Neuronal stem cell (in vitro differentiated cells): Measurements from ENCODE around the gene PRKN.

Experiments used
- DNase-seq: peaks from one replicate; pipeline ENCODE4 v3.0.0-alpha.2; 2013; ENCODE audit warnings: low spot score
- H2AFZ ChIP-seq: one replicate; pipeline ENCODE4 v1.6.1; 2013; ENCODE audit warnings: mild to moderate bottlenecking, low read length, inconsistent platforms
- H2AK5ac ChIP-seq: 2 replicates; pipeline ENCODE4 v1.6.1; 2013; ENCODE audit warnings: low read depth, mild to moderate bottlenecking, inconsistent platforms, low read length, moderate library complexity, mixed read lengths
- H2BK120ac ChIP-seq: 2 replicates; pipeline ENCODE4 v1.6.1; 2013; ENCODE audit warnings: low read depth, mild to moderate bottlenecking, inconsistent platforms, low read length, moderate library complexity, mixed read lengths
- H2BK12ac ChIP-seq: one replicate; pipeline ENCODE4 v1.6.1; 2013; ENCODE audit warnings: low read length, inconsistent platforms
- H2BK15ac ChIP-seq: 2 replicates; pipeline ENCODE4 v1.6.1; 2013; ENCODE audit warnings: mild to moderate bottlenecking, low read length, inconsistent platforms, mixed read lengths
- H2BK5ac ChIP-seq: one replicate; pipeline ENCODE4 v1.6.1; 2013; ENCODE audit warnings: inconsistent platforms, mild to moderate bottlenecking, low read length, moderate library complexity
- H3K14ac ChIP-seq: one replicate; pipeline ENCODE4 v1.6.1; 2013; ENCODE audit warnings: low read length, inconsistent platforms
- H3K18ac ChIP-seq: 2 replicates; pipeline ENCODE4 v1.6.1; 2013; ENCODE audit warnings: low read length, inconsistent platforms
- H3K23ac ChIP-seq: 2 replicates; pipeline ENCODE4 v1.6.1; 2013; ENCODE audit warnings: low read depth, mild to moderate bottlenecking, mixed read lengths, low read length, inconsistent platforms; ENCODE audit not compliant: poor library complexity
- H3K27ac ChIP-seq: replicated peaks from 3 replicates; pipeline ENCODE4 v1.5.1; 2013; ENCODE audit warnings: low read length, inconsistent platforms
- H3K27me3 ChIP-seq, 3 experiments: 2 replicates each; pipeline ENCODE4 v1.6.1; 2013; ENCODE audit warnings: low read length in 3 of 3, mild to moderate bottlenecking in 2 of 3, inconsistent platforms in 1 of 3, low read depth in 1 of 3, mixed read lengths in 1 of 3, moderate library complexity in 1 of 3; ENCODE audit not compliant: control insufficient read depth in 3 of 3, insufficient read depth in 3 of 3
- H3K36me3 ChIP-seq, 2 donors: replicated peaks in 1 of 2; 2 replicates each; pipeline ENCODE4 v1.6.1; 2013; ENCODE audit warnings: low read length in 2 of 2; ENCODE audit not compliant: control insufficient read depth in 2 of 2, insufficient read depth in 2 of 2
- H3K4ac ChIP-seq: 2 replicates; pipeline ENCODE4 v1.6.1; 2013; ENCODE audit warnings: inconsistent platforms, mild to moderate bottlenecking, low read length, moderate library complexity
- H3K4me1 ChIP-seq, 2 donors: 1 replicate in 1 of 2; 2 replicates in 1 of 2; pipeline ENCODE4 v1.6.1; 2013; ENCODE audit warnings: low read length in 2 of 2, low read depth in 1 of 2; ENCODE audit not compliant: control insufficient read depth in 2 of 2, insufficient read depth in 1 of 2
- H3K4me2 ChIP-seq: one replicate; pipeline ENCODE4 v1.6.1; 2013; ENCODE audit warnings: mild to moderate bottlenecking, low read length, inconsistent platforms; ENCODE audit not compliant: insufficient read depth, poor library complexity, severe bottlenecking
- H3K4me3 ChIP-seq, 2 donors: 2 replicates each; pipeline ENCODE4 v1.5.1; 2013; ENCODE audit warnings: low read length in 2 of 2, mild to moderate bottlenecking in 2 of 2, inconsistent platforms in 1 of 2, moderate library complexity in 1 of 2
- H3K79me1 ChIP-seq: one replicate; pipeline ENCODE4 v1.6.1; 2013; ENCODE audit warnings: low read depth, mild to moderate bottlenecking, inconsistent platforms, low read length, moderate library complexity
- H3K9ac ChIP-seq: one replicate; pipeline ENCODE4 v1.6.1; 2013; ENCODE audit warnings: mild to moderate bottlenecking, low read depth, low read length, inconsistent platforms; ENCODE audit not compliant: poor library complexity
- H3K9me3 ChIP-seq, 2 donors: replicated peaks in 1 of 2; 2 replicates each; pipeline versions ENCODE3 to v1.6.1; 2013; ENCODE audit warnings: low read length in 2 of 2, mild to moderate bottlenecking in 2 of 2, inconsistent platforms in 1 of 2, low read depth in 1 of 2, mixed read lengths in 1 of 2, moderate library complexity in 1 of 2; ENCODE audit not compliant: control insufficient read depth in 2 of 2, insufficient read depth in 1 of 2
- H4K8ac ChIP-seq: one replicate; pipeline ENCODE4 v1.6.1; 2013; ENCODE audit warnings: low read depth, mild to moderate bottlenecking, inconsistent platforms, low read length, moderate library complexity
- H4K91ac ChIP-seq: one replicate; pipeline ENCODE4 v1.6.1; 2013; ENCODE audit warnings: low read length, low read depth, mild to moderate bottlenecking, inconsistent platforms; ENCODE audit not compliant: poor library complexity
- WGBS, 2 donors: extraction: QIAGEN DNeasy Blood & Tissue Kit; methylation state at CpG; one replicate each; pipeline ENCODE4 v1.1.7; 2013; ENCODE audit warnings: missing lambda C conversion rate in 2 of 2, mixed read lengths in 1 of 2; ENCODE audit not compliant: insufficient read length in 2 of 2, insufficient replicate concordance in 1 of 2; ENCODE audit errors: extremely low coverage in 2 of 2; 5-methylcytosine and 5-hydroxymethylcytosine counted together

PRKN gene

DNA sequence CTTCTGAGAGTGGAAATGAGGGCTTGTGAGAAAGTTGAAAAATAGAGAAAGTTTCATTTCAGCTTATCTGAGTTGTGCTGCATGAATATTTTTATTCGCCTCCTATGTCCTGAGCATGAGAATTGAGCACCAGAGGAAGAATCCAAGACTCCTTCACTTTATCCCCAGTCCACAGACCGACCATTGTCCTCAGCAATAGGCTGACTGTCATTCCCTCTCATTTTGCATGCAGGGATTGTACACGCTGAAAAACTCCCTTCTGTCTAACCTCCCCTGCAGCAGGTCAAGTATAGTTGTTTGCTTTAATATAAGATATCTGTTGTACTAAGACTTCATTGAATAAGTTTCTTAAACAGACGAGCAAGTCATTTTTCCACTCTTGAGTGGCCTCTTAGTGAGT is 437.6 kb downstream of the PRKN start:
- Histone ChIP-seq H3K9me3 (peaks cover 0 to 2% of the 10 kb centered on the region in 2 donors), H2BK120ac (no peak overlapping the region), H3K23ac (no peak overlapping the region), H4K91ac (no peak overlapping the region), H3K4me3 (no peak overlapping the region), H3K14ac (no peak overlapping the region), H4K8ac (no peak overlapping the region), H2AFZ (peak overlapping the region; percentile 30), H3K27me3 (no peaks in the 10 kb centered on the region), H3K4me2 (no peak overlapping the region), H2AK5ac (no peak overlapping the region), H2BK12ac (no peak overlapping the region), H2BK5ac (no peak overlapping the region), H3K9ac (no peak overlapping the region), H3K4me1 (peaks cover 0 to 8% of the 10 kb centered on the region in 2 donors), H3K27ac (no peak overlapping the region), H3K18ac (no peak overlapping the region), H3K4ac (no peak overlapping the region), H3K79me1 (no peaks in the 10 kb centered on the region), H3K36me3 (no peaks in the 10 kb centered on the region), H2BK15ac (no peak overlapping the region)
- no CpG with 5 or more reads among the region's 4 CpGs for WGBS, 2 donors
- no peak for DNase-seq

DNA sequence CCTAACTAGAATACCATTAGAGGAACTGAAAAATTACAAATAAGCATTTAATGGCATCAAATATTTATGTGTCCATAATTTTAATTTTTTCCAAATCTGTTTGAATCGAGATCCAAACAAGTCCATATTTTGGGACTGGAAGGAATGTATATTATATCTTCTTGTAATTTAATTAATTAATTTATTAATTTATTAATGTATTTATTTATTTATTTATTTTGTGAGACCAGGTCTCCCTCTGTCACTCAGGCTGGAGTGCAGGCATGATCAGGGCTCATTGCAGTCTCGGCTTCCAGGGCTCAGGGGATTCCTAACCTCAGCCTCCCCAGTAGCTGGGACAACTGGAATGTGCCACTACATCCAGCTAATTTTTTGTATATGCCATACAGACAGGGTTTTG is 453.6 kb downstream of the PRKN start:
- H4K91ac ChIP-seq = no peak overlapping the region

DNA sequence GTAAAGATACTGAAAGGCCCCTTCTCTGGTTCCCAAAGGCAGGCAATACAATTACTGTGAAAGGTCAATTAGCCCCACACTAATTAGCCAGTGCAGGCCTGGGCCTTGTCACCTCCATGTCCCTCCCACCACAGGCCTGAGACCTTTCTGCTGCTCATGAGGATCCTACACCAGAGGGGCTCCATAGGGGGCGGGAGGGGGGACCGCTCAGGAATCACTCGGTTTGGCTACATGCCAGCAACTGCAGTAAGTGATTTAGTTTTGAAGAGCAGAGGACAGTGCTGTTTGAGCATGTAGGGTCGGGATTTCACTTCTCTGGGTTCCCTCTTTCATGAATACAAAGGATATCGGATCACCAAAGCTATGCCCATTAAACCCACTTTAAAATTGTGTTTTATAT is 455.6 kb downstream of the PRKN start:
- Histone ChIP-seq H3K9ac (no peak overlapping the region), H2BK120ac (no peak overlapping the region), H2BK15ac (no peak overlapping the region), H4K8ac (no peak overlapping the region), H3K4me2 (no peak overlapping the region), H3K27me3 (no peaks in the 10 kb centered on the region), H3K4ac (no peak overlapping the region), H3K4me1 (peaks cover 0 to 4% of the 10 kb centered on the region in 2 donors), H3K27ac (no peak overlapping the region), H3K4me3 (no peak overlapping the region), H3K18ac (no peak overlapping the region), H3K79me1 (no peaks in the 10 kb centered on the region), H3K14ac (no peak overlapping the region), H2BK5ac (no peak overlapping the region), H2AFZ (no peak overlapping the region), H2BK12ac (no peak overlapping the region), H3K36me3 (no peaks in the 10 kb centered on the region), H3K9me3 (no peaks in the 10 kb centered on the region), H2AK5ac (no peak overlapping the region), H3K23ac (no peak overlapping the region), H4K91ac (no peak overlapping the region)
- no CpG with 5 or more reads among the region's 5 CpGs for WGBS, 2 donors
- DNase-seq = peak; percentile 9

More for the DNA sequence above, 453.6 kb downstream of the PRKN start:
- no peak for DNase-seq
- Histone ChIP-seq H3K27ac (no peak overlapping the region), H2BK5ac (no peak overlapping the region), H2BK15ac (no peak overlapping the region), H3K36me3 (no peaks in the 10 kb centered on the region), H3K9me3 (no peaks in the 10 kb centered on the region), H2AK5ac (no peak overlapping the region), H3K4me2 (no peak overlapping the region), H4K8ac (no peak overlapping the region), H3K4ac (no peak overlapping the region), H3K9ac (no peak overlapping the region), H3K4me1 (peaks cover 0 to 4% of the 10 kb centered on the region in 2 donors), H2AFZ (no peak overlapping the region), H3K79me1 (no peaks in the 10 kb centered on the region), H3K23ac (no peak overlapping the region), H2BK120ac (no peak overlapping the region), H3K27me3 (no peaks in the 10 kb centered on the region), H3K14ac (no peak overlapping the region), H3K18ac (no peak overlapping the region), H2BK12ac (no peak overlapping the region), H3K4me3 (no peak overlapping the region)
- WGBS, 2 donors = no CpG with 5 or more reads among the region's 2 CpGs

DNA sequence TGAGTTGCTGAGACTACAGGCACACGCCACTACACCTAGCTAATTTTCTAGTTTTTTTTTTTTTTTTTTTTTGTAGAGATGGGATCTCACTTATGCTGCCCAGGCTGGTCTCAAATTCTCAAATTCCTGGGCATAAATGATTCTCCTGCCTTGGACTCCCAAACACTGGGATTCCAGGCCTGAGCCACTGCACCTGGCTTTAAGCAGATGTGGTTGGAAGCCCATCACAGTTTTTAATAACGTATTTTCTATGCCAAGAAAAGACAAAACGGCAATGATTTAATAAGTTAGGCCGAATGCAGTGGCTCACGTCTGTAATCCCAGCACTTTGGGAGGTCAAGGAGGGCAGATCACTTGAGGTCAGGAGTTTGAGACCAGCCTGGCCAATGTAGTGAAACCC is 456.6 kb downstream of the PRKN start:
- no peak overlapping the region for H3K9ac ChIP-seq
- no peak overlapping the region for H2BK120ac ChIP-seq
- H3K79me1 ChIP-seq = no peaks in the 10 kb centered on the region
- H3K23ac ChIP-seq = no peak overlapping the region
- no peaks in the 10 kb centered on the region for H3K36me3 ChIP-seq
- no peak overlapping the region for H2BK15ac ChIP-seq
- no peak overlapping the region for H3K27ac ChIP-seq
- no peak overlapping the region for H4K91ac ChIP-seq
- no peaks in the 10 kb centered on the region for H3K27me3 ChIP-seq
- H2AFZ ChIP-seq = no peak overlapping the region
- H2BK5ac ChIP-seq = no peak overlapping the region
- no peak overlapping the region for H3K18ac ChIP-seq
- H3K4me3 ChIP-seq = no peak overlapping the region
- H3K4ac ChIP-seq = no peak overlapping the region
- no peaks in the 10 kb centered on the region for H3K9me3 ChIP-seq
- WGBS, 2 donors = no CpG with 5 or more reads among the region's 5 CpGs
- H3K14ac ChIP-seq = no peak overlapping the region
- DNase-seq = no peak
- H3K4me2 ChIP-seq = no peak overlapping the region
- H2AK5ac ChIP-seq = no peak overlapping the region
- H2BK12ac ChIP-seq = no peak overlapping the region
- peaks cover 0 to 4% of the 10 kb centered on the region in 2 donors for H3K4me1 ChIP-seq
- no peak overlapping the region for H4K8ac ChIP-seq
